PC-9 (cell line): ENCODE results near the gene HEATR3. TPM values are rescaled to one million over a fixed set of nuclear protein-coding genes. Genes with fewer than 3 reads are reported as not detected.
A peak's percentile ranks its signal among the peaks of the same experiment; 100 is the strongest.

Experiments used
- BruUV-seq: library from RNA; stranded (reverse); fragments of 400-500 nt; replicated peaks from 2 replicates; lab custom pipeline; 2021; lab: Mats Ljungman, UMichigan
- CTCF ChIA-PET: fragments of 300-600 bp; sonication (Branson Sonifier 250); formaldehyde crosslinking; loops from one replicate; lab custom pipeline; 2022; ENCODE audit warnings: antibody characterized with exemption; lab: Charles Lee
- POLR2A ChIA-PET: fragments of 300-600 bp; sonication (Branson Sonifier 250); formaldehyde crosslinking; loops from one replicate; lab custom pipeline; 2022; ENCODE audit warnings: antibody characterized with exemption; ENCODE audit not compliant: unreplicated experiment; lab: Charles Lee
- DNase-seq, 2 experiments: peaks; one replicate each; pipeline versions ENCODE4 v3.0.0 to v3.0.0-alpha.2; 2015 to 2022; ENCODE audit warnings: mixed read lengths in 1 of 2
- H2AFZ ChIP-seq: fragments of 200-600 bp; sonication (generic); 2 replicates; pipeline ENCODE4 v1.8.1; 2017; ENCODE audit warnings: antibody characterized with exemption
- H3F3A ChIP-seq: fragments of 200-600 bp; sonication (generic); 2 replicates; pipeline ENCODE4 v1.8.1; 2017; ENCODE audit warnings: antibody characterized with exemption, mild to moderate bottlenecking, low read depth; ENCODE audit not compliant: insufficient read depth
- H3K27ac ChIP-seq: fragments of 200-600 bp; sonication (generic); 2 replicates; pipeline ENCODE4 v1.6.1; 2016; ENCODE audit warnings: mixed run types
- H3K27me3 ChIP-seq: fragments of 200-600 bp; sonication (generic); 2 replicates; pipeline ENCODE4 v1.6.1; 2016; ENCODE audit warnings: low read depth, mixed run types; ENCODE audit not compliant: insufficient read depth
- H3K36me3 ChIP-seq: fragments of 200-600 bp; sonication (generic); 2 replicates; pipeline ENCODE4 v1.6.1; 2016; ENCODE audit warnings: low read depth, mixed run types
- H3K4me1 ChIP-seq: fragments of 200-600 bp; sonication (generic); replicated peaks from 2 replicates; pipeline ENCODE4 v1.6.1; 2016; ENCODE audit warnings: mixed run types; ENCODE audit not compliant: insufficient read depth
- H3K4me2 ChIP-seq: fragments of 200-600 bp; sonication (generic); 2 replicates; pipeline ENCODE4 v1.6.1; 2017; ENCODE audit warnings: mixed run types
- H3K4me3 ChIP-seq: fragments of 200-600 bp; sonication (generic); 2 replicates; pipeline ENCODE4 v1.6.1; 2016; ENCODE audit warnings: mixed run types
- H3K79me2 ChIP-seq: fragments of 200-600 bp; sonication (generic); 2 replicates; pipeline ENCODE4 v1.6.1; 2017; ENCODE audit warnings: low read depth, mixed run types
- H3K9me2 ChIP-seq: fragments of 200-600 bp; sonication (generic); 2 replicates; pipeline ENCODE4 v1.8.1; 2017; ENCODE audit warnings: mild to moderate bottlenecking; ENCODE audit not compliant: insufficient read depth
- H3K9me3 ChIP-seq: fragments of 200-600 bp; sonication (generic); 2 replicates; pipeline ENCODE4 v1.8.1; 2016; ENCODE audit warnings: low read depth; ENCODE audit not compliant: insufficient read depth
- H4K20me1 ChIP-seq: fragments of 200-600 bp; sonication (generic); 2 replicates; pipeline ENCODE4 v1.8.1; 2017; ENCODE audit not compliant: insufficient read depth
- EZH2 ChIP-seq: fragments of 200-600 bp; sonication (generic); IDR thresholded peaks from 2 replicates; pipeline ENCODE4 v1.8.0; 2017; ENCODE audit warnings: antibody characterized with exemption, low read depth
- intact Hi-C: fragments of 100-400 bp; cut with micrococcal nuclease; formaldehyde crosslinking; loops from one replicate; pipeline ENCODE4 v1.10.0; 2022; ENCODE audit not compliant: unreplicated experiment
- total RNA-seq: library from RNA; stranded (reverse); gene quantifications from 2 replicates; pipeline ENCODE4 v1.2.3, GENCODE V29; 2021
- TF ChIP-seq, protein P1 (sequence below): fragments of 200-600 bp; sonication (generic); conservative IDR thresholded peaks from 2 replicates; pipeline ENCODE4 v1.6.1; 2017; ENCODE audit warnings: mixed run types, antibody characterized with exemption, mild to moderate bottlenecking, moderate library complexity

Gene HEATR3
- total RNA-seq, 1 experiment from 2014 or later: 14.3 TPM

GRCh38 chr16:50102051-50102746 lies 36.4 kb downstream of the HEATR3 start:
- no TSS peak for BruUV-seq

GRCh38 chr16:50103764-50104163 lies 38.0 kb downstream of the HEATR3 start:
- H3K27me3 ChIP-seq: no peaks in the 10 kb centered on the region
- POLR2A ChIA-PET: no interaction called here
- H3K79me2 ChIP-seq: no peaks in the 10 kb centered on the region
- no peak overlapping the region for H3K27ac ChIP-seq
- intact Hi-C loops: no loop called here
- DNase-seq: no peak
- TF ChIP-seq EZH2: no peak
- TF ChIP-seq, protein P1, sequence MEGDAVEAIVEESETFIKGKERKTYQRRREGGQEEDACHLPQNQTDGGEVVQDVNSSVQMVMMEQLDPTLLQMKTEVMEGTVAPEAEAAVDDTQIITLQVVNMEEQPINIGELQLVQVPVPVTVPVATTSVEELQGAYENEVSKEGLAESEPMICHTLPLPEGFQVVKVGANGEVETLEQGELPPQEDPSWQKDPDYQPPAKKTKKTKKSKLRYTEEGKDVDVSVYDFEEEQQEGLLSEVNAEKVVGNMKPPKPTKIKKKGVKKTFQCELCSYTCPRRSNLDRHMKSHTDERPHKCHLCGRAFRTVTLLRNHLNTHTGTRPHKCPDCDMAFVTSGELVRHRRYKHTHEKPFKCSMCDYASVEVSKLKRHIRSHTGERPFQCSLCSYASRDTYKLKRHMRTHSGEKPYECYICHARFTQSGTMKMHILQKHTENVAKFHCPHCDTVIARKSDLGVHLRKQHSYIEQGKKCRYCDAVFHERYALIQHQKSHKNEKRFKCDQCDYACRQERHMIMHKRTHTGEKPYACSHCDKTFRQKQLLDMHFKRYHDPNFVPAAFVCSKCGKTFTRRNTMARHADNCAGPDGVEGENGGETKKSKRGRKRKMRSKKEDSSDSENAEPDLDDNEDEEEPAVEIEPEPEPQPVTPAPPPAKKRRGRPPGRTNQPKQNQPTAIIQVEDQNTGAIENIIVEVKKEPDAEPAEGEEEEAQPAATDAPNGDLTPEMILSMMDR: no peak
- no TSS peak for BruUV-seq
- no peaks in the 10 kb centered on the region for H3K4me1 ChIP-seq
- H3K9me3 ChIP-seq: no peaks in the 10 kb centered on the region
- no peak overlapping the region for H3K4me3 ChIP-seq
- 0 out of 2 replicates have a peak, but pooled peaks cover 20% of the 10 kb centered on the region for H3K36me3 ChIP-seq
- CTCF ChIA-PET: no interaction called here
- no peaks in the 10 kb centered on the region for H4K20me1 ChIP-seq
- no peak overlapping the region for H2AFZ ChIP-seq
- H3K9me2 ChIP-seq: no peaks in the 10 kb centered on the region
- H3K4me2 ChIP-seq: no peak overlapping the region
- 0 out of 2 replicates have a peak, but pooled peaks cover 6% of the 10 kb centered on the region for H3F3A ChIP-seq

More at GRCh38 chr16:50102051-50102746, 36.4 kb downstream of the HEATR3 start:
- Histone ChIP-seq H3K4me3 (no peak overlapping the region), H3K79me2 (no peaks in the 10 kb centered on the region), H3K27me3 (no peaks in the 10 kb centered on the region), H4K20me1 (no peaks in the 10 kb centered on the region), H3K9me3 (no peaks in the 10 kb centered on the region), H3K4me1 (no peaks in the 10 kb centered on the region), H2AFZ (no peak overlapping the region), H3F3A (0 out of 2 replicates have a peak, but pooled peaks cover 6% of the 10 kb centered on the region), H3K9me2 (no peaks in the 10 kb centered on the region), H3K4me2 (no peak overlapping the region), H3K27ac (no peak overlapping the region), H3K36me3 (0 out of 2 replicates have a peak, but pooled peaks cover 20% of the 10 kb centered on the region)
- ChIA-PET CTCF (no interaction called here), POLR2A (no interaction called here)
- DNase-seq: no peak
- TF ChIP-seq, protein P1: no peak
- TF ChIP-seq EZH2: no peak
- intact Hi-C loops: no loop called here

DNA sequence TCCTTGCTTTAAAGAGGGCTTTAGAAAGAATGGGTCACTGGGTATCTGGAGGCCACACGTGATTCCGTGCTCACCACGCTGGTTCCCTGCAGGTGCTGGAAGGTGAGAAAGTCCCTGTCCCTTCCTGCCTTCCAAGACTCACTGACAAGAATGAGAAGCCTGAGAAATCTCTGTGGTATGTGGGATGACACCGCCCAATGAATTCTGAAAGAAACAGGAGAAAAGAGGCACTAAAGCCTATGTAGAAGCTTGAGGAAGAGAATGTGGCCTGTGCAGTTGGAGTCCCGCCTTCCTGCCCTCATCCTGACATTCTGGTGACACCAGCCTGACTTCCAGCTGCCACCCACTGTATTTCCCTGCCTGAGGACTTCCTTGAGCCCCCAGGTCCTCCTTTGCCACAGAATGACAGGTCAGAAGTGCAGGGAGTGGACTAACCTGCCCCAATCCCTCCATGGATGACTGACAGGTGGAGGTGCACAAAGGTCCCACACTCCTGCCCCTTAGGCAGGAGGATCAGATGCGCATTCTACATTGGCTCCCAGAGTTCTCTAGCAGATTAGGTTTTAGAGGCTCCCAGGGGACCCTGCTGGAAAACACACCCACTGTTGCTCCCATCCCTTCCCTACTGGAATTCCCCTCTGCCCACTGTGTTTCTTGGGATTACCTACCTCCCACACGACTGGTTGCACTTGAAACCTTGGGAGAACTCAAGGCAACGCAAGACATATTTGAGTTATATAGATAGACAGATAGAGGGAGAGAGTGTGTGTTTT lies 48.8 kb downstream of the HEATR3 start:
- H2AFZ ChIP-seq: peak overlapping the region; percentile 40; the same call in 1 of the 2 replicates
- peak overlapping the region; percentile 32 for H3K4me2 ChIP-seq
- H3K79me2 ChIP-seq: no peaks in the 10 kb centered on the region
- H3K9me3 ChIP-seq: no peaks in the 10 kb centered on the region
- H3K9me2 ChIP-seq: no peaks in the 10 kb centered on the region; the same call in 1 of the 2 replicates
- TF ChIP-seq EZH2: no peak
- TF ChIP-seq, protein P1: no peak
- peak; percentile 55 to 72 for DNase-seq
- H3K27ac ChIP-seq: peak overlapping the region; percentile 33; the same call in 1 of the 2 replicates
- BruUV-seq: no TSS peak
- no peaks in the 10 kb centered on the region for H3F3A ChIP-seq
- H3K4me3 ChIP-seq: no peak overlapping the region
- intact Hi-C loops: no loop called here
- H3K4me1 ChIP-seq: peaks cover 10% of the 10 kb centered on the region
- ChIA-PET POLR2A (no interaction called here), CTCF (no interaction called here)
- no peaks in the 10 kb centered on the region for H3K27me3 ChIP-seq
- no peaks in the 10 kb centered on the region for H3K36me3 ChIP-seq
- H4K20me1 ChIP-seq: no peaks in the 10 kb centered on the region
